ENCODE data around the gene GRIN2A. TPM values are rescaled to one million over a fixed set of nuclear protein-coding genes. Genes with fewer than 3 reads are reported as not detected.

GRIN2A gene
- total RNA-seq, 2 experiments from 2014 or later, result not detected

GRCh38 chr16:9964426-9964825, 217.8 kb downstream of the GRIN2A start:
- ChIA-PET POLR2A (interaction anchor here (0.6 kb wide), 1 partner anchor 643 kb away, joined by 3 read pairs; no protein-coding TSS in a partner anchor), CTCF (ENCODE audit: unreplicated experiment) (no interaction called here)
- intact Hi-C loops (cut with micrococcal nuclease; ENCODE audit: unreplicated experiment), result no loop called here

DNA sequence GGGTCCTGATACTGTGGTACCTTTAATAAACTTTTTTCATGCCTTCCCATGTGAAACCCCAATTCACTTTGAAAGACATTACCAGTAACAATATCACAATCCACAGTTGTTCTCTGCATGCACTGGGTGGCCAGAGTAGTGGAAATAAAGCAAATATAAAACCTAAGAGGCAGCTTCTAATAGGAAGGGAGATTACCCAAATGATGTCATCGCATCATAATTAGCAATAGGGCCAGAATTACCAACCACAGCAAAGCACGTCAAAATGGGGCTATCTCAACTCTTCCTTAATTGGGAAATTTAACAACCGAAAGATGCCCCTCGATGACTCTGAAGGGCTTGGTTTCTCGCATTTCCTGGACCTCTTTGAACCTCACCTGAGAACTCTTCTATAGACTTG, 224.8 kb downstream of the GRIN2A start:
- H3K79me2 ChIP-seq (ENCODE audit: insufficient read depth, low read depth, low read length), result no peaks in the 10 kb centered on the region
- no peak overlapping the region for H3K4me3 ChIP-seq (ENCODE audit: low read depth, low read length, poor library complexity, severe bottlenecking)
- no peak for TF ChIP-seq EZH2phosphoT487 (IDR thresholded peaks at IDR 0.05; ENCODE audit: borderline replicate concordance, low read depth, low read length)
- TF ChIP-seq, protein P1, sequence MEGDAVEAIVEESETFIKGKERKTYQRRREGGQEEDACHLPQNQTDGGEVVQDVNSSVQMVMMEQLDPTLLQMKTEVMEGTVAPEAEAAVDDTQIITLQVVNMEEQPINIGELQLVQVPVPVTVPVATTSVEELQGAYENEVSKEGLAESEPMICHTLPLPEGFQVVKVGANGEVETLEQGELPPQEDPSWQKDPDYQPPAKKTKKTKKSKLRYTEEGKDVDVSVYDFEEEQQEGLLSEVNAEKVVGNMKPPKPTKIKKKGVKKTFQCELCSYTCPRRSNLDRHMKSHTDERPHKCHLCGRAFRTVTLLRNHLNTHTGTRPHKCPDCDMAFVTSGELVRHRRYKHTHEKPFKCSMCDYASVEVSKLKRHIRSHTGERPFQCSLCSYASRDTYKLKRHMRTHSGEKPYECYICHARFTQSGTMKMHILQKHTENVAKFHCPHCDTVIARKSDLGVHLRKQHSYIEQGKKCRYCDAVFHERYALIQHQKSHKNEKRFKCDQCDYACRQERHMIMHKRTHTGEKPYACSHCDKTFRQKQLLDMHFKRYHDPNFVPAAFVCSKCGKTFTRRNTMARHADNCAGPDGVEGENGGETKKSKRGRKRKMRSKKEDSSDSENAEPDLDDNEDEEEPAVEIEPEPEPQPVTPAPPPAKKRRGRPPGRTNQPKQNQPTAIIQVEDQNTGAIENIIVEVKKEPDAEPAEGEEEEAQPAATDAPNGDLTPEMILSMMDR (conservative IDR thresholded peaks at IDR 0.05; ENCODE audit: low read length), result no peak
- intact Hi-C loops (cut with micrococcal nuclease; ENCODE audit: unreplicated experiment), result no loop called here
- POLR2A ChIA-PET, result no interaction called here
- no peaks in the 10 kb centered on the region for H3K9me2 ChIP-seq (ENCODE audit: insufficient read depth, low read length)
- DNase-seq (ENCODE audit: low spot score), result no peak
- H3K36me3 ChIP-seq (ENCODE audit: insufficient read depth, low read length), result no peaks in the 10 kb centered on the region
- BruUV-seq (replicated peaks), result no TSS peak
- no peak overlapping the region for H3K4me2 ChIP-seq (ENCODE audit: low read length)
- H3K9me3 ChIP-seq (ENCODE audit: low read length), result no peaks in the 10 kb centered on the region
- H2AFZ ChIP-seq (ENCODE audit: low read length), result no peak overlapping the region
- CTCF ChIA-PET (ENCODE audit: unreplicated experiment), result no interaction called here
- no peaks in the 10 kb centered on the region for H4K20me1 ChIP-seq (ENCODE audit: insufficient read depth, low read length)
- no peaks in the 10 kb centered on the region for H3K4me1 ChIP-seq (ENCODE audit: insufficient read depth, low read length, poor library complexity, severe bottlenecking)
- no peak overlapping the region for H3K27ac ChIP-seq (ENCODE audit: low read depth, low read length, poor library complexity, severe bottlenecking)

More at GRCh38 chr16:9964426-9964825, 217.8 kb downstream of the GRIN2A start:
- H3K4me2 ChIP-seq (ENCODE audit: low read length), result no peak overlapping the region
- H3K4me3 ChIP-seq (ENCODE audit: low read depth, low read length, poor library complexity, severe bottlenecking), result no peak overlapping the region
- no peak for DNase-seq (ENCODE audit: low spot score)
- H4K20me1 ChIP-seq (ENCODE audit: insufficient read depth, low read length), result no peaks in the 10 kb centered on the region
- no peaks in the 10 kb centered on the region for H3K79me2 ChIP-seq (ENCODE audit: insufficient read depth, low read depth, low read length)
- BruUV-seq (replicated peaks), result no TSS peak
- no peak overlapping the region for H3K27ac ChIP-seq (ENCODE audit: low read depth, low read length, poor library complexity, severe bottlenecking)
- H3K9me2 ChIP-seq (ENCODE audit: insufficient read depth, low read length), result no peaks in the 10 kb centered on the region
- no peak overlapping the region for H2AFZ ChIP-seq (ENCODE audit: low read length)
- H3K4me1 ChIP-seq (ENCODE audit: insufficient read depth, low read length, poor library complexity, severe bottlenecking), result no peaks in the 10 kb centered on the region
- TF ChIP-seq, protein P1 (conservative IDR thresholded peaks at IDR 0.05; ENCODE audit: low read length), result no peak
- no peak for TF ChIP-seq EZH2phosphoT487 (IDR thresholded peaks at IDR 0.05; ENCODE audit: borderline replicate concordance, low read depth, low read length)
- no peaks in the 10 kb centered on the region for H3K9me3 ChIP-seq (ENCODE audit: low read length)
- H3K36me3 ChIP-seq (ENCODE audit: insufficient read depth, low read length), result no peaks in the 10 kb centered on the region

DNA sequence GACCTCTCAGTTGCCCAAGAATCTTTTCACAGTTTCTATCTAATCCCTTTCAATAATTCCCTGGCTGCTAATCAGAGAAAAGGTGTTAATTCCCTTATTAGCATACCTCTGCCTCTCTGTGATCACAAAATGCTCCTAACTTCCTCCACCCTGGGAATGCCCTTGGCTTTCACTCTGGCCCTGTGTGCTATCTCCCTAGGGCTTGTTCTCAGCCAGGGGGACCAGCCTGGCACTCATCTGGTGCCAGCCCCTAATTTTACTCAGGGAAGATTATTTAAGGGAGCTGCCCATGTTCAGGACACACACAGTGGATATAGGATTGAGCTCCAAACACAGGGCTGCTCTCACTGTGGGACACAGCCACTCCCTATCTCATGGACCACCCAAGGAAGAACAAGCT, 225.2 kb downstream of the GRIN2A start:
- intact Hi-C loops (cut with micrococcal nuclease; ENCODE audit: unreplicated experiment), result no loop called here
- Histone ChIP-seq H3K4me1 (ENCODE audit: insufficient read depth, low read length, poor library complexity, severe bottlenecking) (no peaks in the 10 kb centered on the region), H3K4me2 (ENCODE audit: low read length) (no peak overlapping the region), H3K9me2 (ENCODE audit: insufficient read depth, low read length) (no peaks in the 10 kb centered on the region), H3K36me3 (ENCODE audit: insufficient read depth, low read length) (no peaks in the 10 kb centered on the region), H3K79me2 (ENCODE audit: insufficient read depth, low read depth, low read length) (no peaks in the 10 kb centered on the region), H3K27ac (ENCODE audit: low read depth, low read length, poor library complexity, severe bottlenecking) (no peak overlapping the region), H3K9me3 (ENCODE audit: low read length) (no peaks in the 10 kb centered on the region), H4K20me1 (ENCODE audit: insufficient read depth, low read length) (no peaks in the 10 kb centered on the region), H2AFZ (ENCODE audit: low read length) (no peak overlapping the region), H3K4me3 (ENCODE audit: low read depth, low read length, poor library complexity, severe bottlenecking) (no peak overlapping the region)
- DNase-seq (ENCODE audit: low spot score), result no peak
- TF ChIP-seq, protein P1 (conservative IDR thresholded peaks at IDR 0.05; ENCODE audit: low read length), result no peak
- no peak for TF ChIP-seq EZH2phosphoT487 (IDR thresholded peaks at IDR 0.05; ENCODE audit: borderline replicate concordance, low read depth, low read length)
- no TSS peak for BruUV-seq (replicated peaks)
- POLR2A ChIA-PET, result no interaction called here
- CTCF ChIA-PET (ENCODE audit: unreplicated experiment), result no interaction called here

Data from OCI-LY7 (cell line).